Fibroblast of mammary gland (primary cell): ENCODE measurements around the gene LPP.

Source experiments
- DNase-seq: peaks from one replicate; pipeline ENCODE4 v3.0.0-alpha.2; 2010; ENCODE audit warnings: low read depth
- H3K4me3 ChIP-seq: 2 replicates; pipeline ENCODE4 v1.5.1; 2011; ENCODE audit warnings: low read depth, mild to moderate bottlenecking, low read length, moderate library complexity; ENCODE audit not compliant: control insufficient read depth
- CTCF ChIP-seq: conservative IDR thresholded peaks from 2 replicates; pipeline ENCODE4 v1.5.1; 2011; ENCODE audit warnings: low read depth, low read length, inconsistent platforms; ENCODE audit not compliant: control insufficient read depth, insufficient read depth

The LPP gene

GRCh38 chr3:188661806-188662205 lies 507.8 kb downstream of the LPP start:
- DNase-seq, result no peak
- TF ChIP-seq CTCF, result no peak
- no peak overlapping the region for H3K4me3 ChIP-seq

- DNase-seq, result no peak
- no peak overlapping the region for H3K4me3 ChIP-seq
- no peak for TF ChIP-seq CTCF
Measured at GRCh38 chr3:188662214-188662613, 508.3 kb downstream of the LPP start.

GRCh38 chr3:188662795-188663194 lies 508.8 kb downstream of the LPP start:
- no peak for TF ChIP-seq CTCF
- DNase-seq, result no peak
- H3K4me3 ChIP-seq, result no peak overlapping the region

GRCh38 chr3:188663839-188664238 lies 509.9 kb downstream of the LPP start:
- TF ChIP-seq CTCF, result no peak
- no peak for DNase-seq
- no peak overlapping the region for H3K4me3 ChIP-seq

- peak; percentile 45 for DNase-seq
- peak; percentile 38 for TF ChIP-seq CTCF
- H3K4me3 ChIP-seq, result no peak overlapping the region
Measured at GRCh38 chr3:188664795-188665194, 510.8 kb downstream of the LPP start.

- TF ChIP-seq CTCF, result no peak
- H3K4me3 ChIP-seq, result no peak overlapping the region
- DNase-seq, result no peak
Measured at GRCh38 chr3:188667926-188668325, 514.0 kb downstream of the LPP start.

GRCh38 chr3:188670446-188670845 lies 516.5 kb downstream of the LPP start:
- H3K4me3 ChIP-seq, result no peak overlapping the region
- DNase-seq, result no peak
- no peak for TF ChIP-seq CTCF
